Activated CD4-positive, CD25-positive, alpha-beta regulatory T cell (primary cell): ENCODE data around the gene TMC1.
"Not testable (repeated sequence)": the region's sequence is repeated elsewhere in the genome, so short reads cannot be mapped to it uniquely, and the experiment has no call there.

Source experiments
- DNase-seq, 4 experiments: peaks; one replicate each; lab custom pipeline; 2025; lab: John Stamatoyannopoulos, UW

Gene TMC1

DNA sequence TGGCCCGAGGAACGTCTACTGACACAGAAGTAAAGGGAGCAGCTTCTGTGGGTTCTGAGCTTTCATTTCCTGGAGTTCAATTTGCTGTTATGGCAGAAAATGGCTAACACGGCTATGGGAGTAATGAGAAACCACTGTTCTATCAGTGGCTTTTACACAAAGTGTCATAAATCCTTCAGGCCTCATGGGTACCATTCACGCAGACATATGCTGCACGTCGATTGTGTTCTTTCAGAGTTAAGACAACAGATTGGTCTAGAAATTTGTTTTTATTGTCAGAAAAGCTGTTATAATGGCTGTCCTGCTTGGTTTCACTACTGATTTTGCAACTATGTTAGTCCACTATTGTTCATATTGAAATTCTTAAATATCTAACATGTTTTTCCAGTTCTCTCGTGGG lies 296.0 kb downstream of the TMC1 start:
- DNase-seq: no peak

DNA sequence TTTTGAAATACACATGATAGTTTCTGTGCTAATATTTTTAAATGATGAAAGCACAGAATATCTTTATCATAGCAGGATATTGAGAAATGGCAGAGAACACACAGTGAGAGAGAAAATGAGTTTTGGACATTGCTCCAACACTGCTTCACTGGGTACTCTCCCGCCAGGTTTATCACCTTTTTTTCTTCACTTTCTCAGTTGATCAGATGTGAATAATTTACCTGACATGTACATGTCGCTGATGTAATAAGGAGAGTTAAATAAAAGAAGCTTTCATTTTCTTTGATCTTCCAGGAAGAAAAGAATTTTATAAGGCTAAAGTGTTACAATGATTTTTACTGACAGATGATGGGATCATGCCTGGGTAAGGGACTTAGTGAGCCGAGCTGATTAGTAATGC lies 297.0 kb downstream of the TMC1 start:
- DNase-seq: no peak

DNA sequence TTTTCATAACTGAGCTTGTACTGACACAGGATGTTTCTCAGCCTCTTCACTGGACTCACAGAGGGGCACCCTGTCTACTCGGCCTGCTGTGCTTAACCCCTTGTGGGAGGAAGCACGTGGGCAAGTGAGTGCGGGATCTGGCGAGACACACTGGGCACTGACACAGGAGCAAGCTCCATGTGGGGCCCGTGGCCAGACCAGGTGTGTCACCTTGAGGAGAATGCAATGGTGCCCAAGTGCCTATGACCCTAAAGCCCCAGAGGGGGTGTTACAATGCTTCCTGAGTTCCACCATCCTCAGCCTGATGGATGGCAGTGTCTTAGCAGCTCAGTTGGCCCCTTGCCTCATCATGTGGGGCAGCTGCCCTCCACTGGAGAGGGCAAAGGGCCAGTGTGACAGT lies 302.6 kb downstream of the TMC1 start:
- no peak for DNase-seq

DNA sequence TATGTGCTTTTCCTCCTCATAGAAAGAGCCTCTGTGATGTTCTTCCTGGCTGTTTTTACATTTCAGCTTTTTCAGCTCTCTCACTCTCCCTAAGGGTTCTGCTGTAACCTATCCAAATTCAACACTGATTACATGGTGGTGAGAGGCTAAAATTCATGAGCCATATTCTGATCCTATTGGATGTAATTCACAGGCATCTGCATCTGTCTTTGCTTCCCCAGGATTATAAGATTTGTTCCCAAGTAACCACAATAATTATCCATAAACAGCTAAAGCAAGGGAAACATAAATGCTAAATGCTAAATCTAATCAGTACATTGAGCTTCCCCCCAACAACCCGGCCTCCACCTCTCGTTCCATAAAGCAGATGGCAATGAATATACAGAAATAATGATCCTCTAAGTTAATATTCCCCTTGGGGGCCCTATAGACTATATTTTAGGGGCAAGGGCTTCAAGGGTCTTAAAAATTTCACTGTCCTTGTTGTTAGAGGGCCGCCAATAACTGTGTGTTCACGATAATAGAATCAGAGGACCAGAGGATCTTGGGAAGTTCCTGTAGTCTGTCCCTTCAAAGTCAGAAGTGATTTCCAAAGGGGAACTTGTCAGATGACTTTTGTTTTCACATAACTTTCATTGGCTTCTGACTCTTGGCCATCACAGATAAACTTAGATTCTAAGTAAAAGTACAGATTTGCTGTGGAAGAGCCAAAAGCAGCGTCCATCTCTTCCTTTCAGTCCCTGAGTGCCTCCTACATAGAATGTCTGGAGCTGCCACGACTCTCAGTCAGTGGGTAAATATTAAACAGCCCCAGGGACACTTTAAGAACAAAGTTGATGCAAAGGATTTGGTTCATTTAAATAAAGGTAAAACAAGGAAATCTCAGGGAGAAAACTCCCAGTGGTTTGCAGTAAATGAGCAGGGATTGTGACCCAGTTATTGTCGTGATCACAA lies 305.9 kb downstream of the TMC1 start:
- no peak for DNase-seq

GRCh38 chr9:72827950-72828731 lies 306.7 kb downstream of the TMC1 start:
- DNase-seq: no peak

GRCh38 chr9:72834994-72835393 lies 313.6 kb downstream of the TMC1 start:
- DNase-seq: no peak

DNA sequence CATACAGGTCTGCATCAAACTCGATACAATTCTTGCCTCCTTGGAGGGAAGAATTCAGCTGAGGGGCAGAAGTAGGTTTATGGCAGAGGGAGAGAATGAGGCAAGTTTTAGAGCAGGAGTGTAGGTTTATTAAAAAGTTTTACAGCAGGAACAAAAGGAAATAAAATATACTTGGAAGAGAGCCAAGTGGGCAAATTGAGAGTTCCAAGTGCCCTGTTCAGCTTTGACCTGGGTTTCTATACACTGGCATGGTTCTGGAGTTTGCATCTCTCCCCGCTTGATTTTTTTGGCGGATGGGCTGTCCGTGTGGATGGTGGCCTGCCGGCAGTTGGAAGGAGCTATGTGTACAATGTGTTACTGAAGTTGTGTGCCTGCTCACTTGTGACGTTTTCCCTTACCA lies 315.4 kb downstream of the TMC1 start:
- no peak for DNase-seq

DNA sequence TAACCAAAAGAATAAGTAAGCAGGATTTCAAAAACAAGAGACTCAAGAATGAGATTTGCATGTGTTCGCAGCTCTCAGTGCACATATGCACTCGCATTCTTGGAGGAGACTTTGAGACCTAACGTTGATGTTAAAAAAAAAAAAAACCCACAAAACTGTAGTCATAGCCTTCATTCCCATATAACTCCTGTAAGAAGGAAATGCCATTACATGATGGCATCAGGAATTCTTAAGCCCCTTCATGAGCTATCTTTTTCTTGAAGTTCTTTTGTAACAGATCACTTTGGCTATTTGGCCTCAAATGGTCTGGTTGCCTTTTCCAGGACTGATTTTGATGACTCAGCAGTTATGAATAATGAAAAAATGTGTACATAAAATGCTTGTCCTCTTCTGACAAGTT lies 317.7 kb downstream of the TMC1 start:
- no peak for DNase-seq

GRCh38 chr9:72843520-72844439 lies 322.4 kb downstream of the TMC1 start:
- DNase-seq: no peak

DNA sequence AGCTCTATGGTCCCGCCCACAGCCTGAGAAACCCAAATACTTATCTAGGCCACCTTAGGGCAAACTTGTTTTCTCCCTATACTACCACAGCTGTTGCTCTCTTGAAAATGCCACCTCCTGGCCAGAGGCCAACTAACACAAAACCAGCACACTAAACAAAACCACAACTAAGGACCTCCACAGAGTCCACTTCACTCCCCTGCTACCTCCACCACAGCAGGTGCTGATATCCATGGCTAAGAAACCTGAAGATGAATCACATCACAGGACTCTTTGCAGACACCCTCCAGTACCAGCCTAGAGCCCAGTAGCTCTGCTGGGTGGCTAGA lies 323.0 kb downstream of the TMC1 start:
- no peak for DNase-seq

DNA sequence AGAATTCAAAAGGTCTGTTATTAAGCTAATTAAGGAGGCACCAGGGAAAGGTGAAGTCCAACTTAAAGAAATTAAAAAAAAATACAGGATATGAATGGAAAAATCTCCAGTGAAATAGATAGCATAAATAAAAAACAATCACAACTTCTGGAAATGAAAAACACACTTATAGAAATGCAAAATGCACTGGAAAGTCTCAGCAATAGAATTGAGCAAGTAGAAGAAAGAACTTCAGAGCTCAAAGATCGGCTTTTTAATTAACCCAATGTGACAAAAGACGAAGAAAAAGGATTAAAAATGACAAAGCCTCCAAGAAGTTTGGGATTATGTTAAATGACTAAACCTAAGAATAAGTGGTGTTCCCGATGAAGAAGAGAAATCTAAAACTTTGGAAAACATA lies 323.6 kb downstream of the TMC1 start:
- not testable (repeated sequence) for DNase-seq

DNA sequence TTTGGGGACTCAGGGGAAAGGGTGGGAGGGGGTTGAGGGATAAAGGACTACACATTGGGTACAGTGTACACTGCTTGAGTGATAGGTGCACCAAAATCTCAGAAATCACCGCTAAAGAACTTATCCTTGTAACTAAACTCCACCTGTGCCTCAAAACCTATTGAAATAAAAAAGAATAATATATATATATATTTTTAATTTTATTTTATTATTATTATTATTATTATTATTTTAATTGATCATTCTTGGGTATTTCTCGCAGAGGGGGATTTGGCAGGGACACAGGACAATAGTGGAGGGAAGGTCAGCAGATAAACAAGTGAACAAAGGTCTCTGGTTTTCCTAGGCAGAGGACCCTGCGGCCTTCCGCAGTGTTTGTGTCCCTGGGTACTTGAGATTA lies 328.8 kb downstream of the TMC1 start:
- not testable (repeated sequence) for DNase-seq

DNA sequence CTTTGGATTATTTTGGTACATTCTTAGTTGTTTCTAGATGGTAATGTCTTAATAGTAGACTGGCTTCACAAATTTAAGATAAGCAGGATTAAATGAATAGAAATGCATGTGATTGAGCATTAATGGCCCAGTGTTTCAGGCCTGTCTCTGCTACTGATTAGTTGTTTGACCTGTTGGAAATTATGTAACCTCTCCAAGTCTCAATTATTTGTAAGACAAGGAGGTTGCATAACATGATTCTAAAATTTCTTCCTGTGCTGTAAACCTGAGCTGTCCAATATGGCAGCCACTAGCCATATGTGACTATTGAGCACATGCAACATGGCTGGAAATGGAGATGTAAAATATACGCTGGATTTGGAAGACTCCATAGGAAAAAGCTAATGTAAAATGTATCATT lies 333.9 kb downstream of the TMC1 start:
- DNase-seq: no peak

DNA sequence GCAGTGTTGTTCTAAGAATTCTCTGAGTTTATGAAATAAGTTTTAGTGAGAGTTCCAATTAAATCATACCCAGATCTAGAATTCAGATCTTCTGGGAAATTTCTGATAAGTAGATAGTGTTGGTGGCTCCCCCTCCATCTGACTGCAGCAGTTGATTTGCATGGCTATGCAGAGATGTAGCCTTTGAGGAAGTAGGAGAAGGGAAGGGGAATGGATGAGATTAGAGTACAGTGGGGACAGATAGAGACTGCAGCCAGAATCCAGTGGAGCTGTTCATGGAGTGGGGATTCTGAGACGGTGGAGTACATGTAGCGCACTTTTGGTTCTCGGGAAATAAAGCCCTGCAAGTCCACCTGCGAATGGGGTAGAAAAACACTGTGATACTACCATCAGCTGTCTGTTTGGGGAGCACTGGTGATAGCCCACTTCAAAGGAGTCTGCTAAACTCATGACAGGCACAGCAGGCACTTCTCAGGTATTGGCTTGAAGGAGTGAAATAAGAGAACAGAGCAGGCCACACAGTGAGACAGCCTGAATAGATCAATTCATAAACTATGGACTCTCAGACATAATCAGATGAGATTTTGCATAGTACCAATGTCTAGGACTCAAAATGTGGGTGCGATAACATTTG lies 334.6 kb downstream of the TMC1 start:
- DNase-seq: no peak

DNA sequence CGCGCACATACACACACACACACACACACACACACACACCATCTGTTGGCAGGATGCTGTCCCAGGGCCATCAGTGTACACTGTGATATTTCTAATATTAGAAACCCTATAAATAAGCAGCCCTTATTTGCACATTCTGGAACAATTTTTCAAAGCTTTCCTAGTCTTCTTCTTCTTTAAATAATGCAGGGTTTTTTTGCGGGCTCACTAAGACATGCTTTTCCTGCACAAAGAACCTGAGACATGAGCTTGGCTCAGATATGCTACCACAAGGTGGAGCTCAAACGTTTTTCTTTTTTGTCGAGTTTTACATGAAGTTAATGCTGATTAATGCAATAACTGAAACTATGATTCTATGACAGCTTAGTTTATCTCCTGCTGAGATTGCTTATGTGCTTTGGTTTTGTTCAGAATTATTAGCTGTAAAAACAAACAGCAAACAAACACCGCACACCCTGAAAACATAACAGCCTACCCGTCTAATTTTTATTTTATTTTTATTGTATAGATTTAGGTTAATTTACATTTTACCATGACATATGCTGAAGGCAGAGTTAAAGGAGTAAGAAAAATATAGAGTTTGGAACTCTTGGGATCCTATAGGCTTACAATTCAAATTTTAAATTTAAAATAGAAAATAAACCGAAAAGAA lies 335.7 kb downstream of the TMC1 start:
- DNase-seq: no peak

DNA sequence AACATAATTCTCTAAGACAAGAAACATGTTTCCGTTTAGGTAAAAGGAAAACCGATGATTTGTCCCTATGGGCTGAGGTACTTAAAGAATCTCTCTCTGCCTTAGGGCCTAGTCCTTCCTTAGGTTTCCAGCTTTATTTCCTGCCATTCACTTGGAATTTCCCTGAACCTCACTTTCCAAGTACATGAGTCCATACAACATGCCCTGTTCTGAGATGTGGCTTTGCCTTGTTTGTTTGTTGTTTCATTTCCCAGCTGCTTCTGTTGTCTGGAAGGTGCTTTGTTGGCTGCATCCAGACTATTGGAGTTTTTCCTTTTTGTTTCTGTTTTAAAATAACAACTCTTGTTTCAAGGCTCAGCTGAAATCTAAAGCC lies 336.2 kb downstream of the TMC1 start:
- DNase-seq: no peak

DNA sequence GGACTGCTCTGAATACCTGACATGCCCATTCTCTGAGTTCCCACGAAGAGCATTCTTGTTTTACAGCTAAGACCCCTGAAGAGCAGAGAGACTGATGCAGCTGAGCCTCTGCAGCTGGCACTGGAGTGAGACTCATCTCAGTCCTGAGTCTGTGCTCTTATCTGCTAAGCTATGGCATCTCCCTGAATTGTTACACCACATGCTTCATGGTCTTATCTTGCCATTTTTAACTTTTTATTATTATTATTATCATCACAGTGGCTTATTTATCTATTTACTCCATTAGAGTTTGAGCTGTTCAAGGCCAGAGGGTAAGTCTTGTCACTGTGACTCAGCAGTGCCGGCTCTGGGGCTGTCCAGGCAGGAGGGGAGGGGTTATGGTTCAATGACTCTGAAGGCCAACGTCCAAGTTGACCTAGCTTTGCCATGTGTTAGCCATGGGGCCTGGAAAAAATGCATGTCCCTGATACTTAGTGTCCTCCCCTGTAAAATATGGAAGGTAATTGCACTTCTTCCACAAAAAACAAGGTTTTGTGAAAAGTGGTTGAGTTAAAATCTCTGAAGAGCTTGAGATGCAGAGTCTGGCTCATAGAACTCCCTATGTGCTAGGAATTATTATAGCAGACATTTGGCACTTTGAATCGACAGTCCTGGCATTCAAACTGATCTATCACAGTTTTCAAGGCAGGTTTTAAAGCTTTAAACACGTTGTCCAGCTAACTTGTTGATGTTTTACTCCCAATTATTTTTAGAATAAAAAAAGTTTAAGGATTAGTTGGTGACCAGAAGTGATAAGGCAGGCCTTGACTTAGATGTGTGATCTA lies 336.9 kb downstream of the TMC1 start:
- DNase-seq: no peak

- not testable (repeated sequence) for DNase-seq
Measured at GRCh38 chr9:72862788-72863187, 341.4 kb downstream of the TMC1 start.

- no peak for DNase-seq
Measured at GRCh38 chr9:72863456-72864094, 342.2 kb downstream of the TMC1 start.

DNA sequence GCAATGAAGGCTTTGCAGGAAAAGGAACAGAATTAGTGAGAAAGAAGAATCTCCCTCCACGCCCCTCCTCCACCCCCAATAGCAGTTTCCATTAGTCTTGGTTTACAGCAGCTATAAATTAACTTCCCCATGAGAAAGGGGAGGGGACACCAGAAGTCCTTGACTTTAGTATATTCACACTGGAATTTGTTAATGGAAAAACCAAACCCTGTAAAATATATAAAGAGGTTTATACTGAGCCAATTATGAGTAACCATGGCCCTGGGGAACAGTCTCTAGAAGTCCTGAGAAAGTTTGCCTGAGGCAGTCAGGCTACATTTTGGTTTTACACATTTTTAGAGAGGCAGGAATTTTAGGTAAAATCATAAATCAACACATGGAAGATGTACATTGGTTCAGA lies 342.9 kb downstream of the TMC1 start:
- DNase-seq: no peak
